Neural cell (in vitro differentiated cells): ENCODE data around the gene ST6GALNAC4.

Source experiments
- EP300 ChIP-seq: fragments of 450-650 bp; conservative IDR thresholded peaks from 2 replicates; pipeline ENCODE4 v1.6.1; 2014; ENCODE audit warnings: antibody characterized with exemption, mild to moderate bottlenecking, moderate library complexity; ENCODE audit not compliant: poor library complexity, severe bottlenecking
- POLR2AphosphoS5 ChIP-seq: IDR thresholded peaks from 2 replicates; pipeline ENCODE4 v1.6.1; 2012
- RAD21 ChIP-seq: fragments of 450-650 bp; conservative IDR thresholded peaks from 2 replicates; pipeline ENCODE4 v1.6.1; 2014; ENCODE audit warnings: antibody characterized with exemption, mild to moderate bottlenecking, moderate library complexity
- TAF1 ChIP-seq: IDR thresholded peaks from 2 replicates; pipeline ENCODE4 v1.6.1; 2012; ENCODE audit warnings: low read depth
- TF ChIP-seq, protein P1 (sequence below): fragments of 450-650 bp; IDR thresholded peaks from 2 replicates; pipeline ENCODE4 v1.5.1; 2014; ENCODE audit warnings: antibody characterized with exemption, mild to moderate bottlenecking, moderate library complexity; ENCODE audit not compliant: poor library complexity, severe bottlenecking

- TF ChIP-seq, protein P1, sequence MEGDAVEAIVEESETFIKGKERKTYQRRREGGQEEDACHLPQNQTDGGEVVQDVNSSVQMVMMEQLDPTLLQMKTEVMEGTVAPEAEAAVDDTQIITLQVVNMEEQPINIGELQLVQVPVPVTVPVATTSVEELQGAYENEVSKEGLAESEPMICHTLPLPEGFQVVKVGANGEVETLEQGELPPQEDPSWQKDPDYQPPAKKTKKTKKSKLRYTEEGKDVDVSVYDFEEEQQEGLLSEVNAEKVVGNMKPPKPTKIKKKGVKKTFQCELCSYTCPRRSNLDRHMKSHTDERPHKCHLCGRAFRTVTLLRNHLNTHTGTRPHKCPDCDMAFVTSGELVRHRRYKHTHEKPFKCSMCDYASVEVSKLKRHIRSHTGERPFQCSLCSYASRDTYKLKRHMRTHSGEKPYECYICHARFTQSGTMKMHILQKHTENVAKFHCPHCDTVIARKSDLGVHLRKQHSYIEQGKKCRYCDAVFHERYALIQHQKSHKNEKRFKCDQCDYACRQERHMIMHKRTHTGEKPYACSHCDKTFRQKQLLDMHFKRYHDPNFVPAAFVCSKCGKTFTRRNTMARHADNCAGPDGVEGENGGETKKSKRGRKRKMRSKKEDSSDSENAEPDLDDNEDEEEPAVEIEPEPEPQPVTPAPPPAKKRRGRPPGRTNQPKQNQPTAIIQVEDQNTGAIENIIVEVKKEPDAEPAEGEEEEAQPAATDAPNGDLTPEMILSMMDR = no peak
- TF ChIP-seq TAF1 = no peak
- TF ChIP-seq POLR2AphosphoS5 = no peak
- no peak for TF ChIP-seq RAD21
- no peak for TF ChIP-seq EP300
Observed at GRCh38 chr9:127905004-127905728, 11.7 kb downstream of the ST6GALNAC4 start.
